NCI-H526 treated with DMSO at 0.1 percent for 48 hours (cell line): ENCODE data around the gene ESYT3.
A peak's percentile ranks its signal among the peaks of the same experiment; 100 is the strongest.

Source experiments
- DNase-seq: peaks from one replicate; lab custom pipeline; 2025; lab: John Stamatoyannopoulos, UW

Gene ESYT3, protein sequence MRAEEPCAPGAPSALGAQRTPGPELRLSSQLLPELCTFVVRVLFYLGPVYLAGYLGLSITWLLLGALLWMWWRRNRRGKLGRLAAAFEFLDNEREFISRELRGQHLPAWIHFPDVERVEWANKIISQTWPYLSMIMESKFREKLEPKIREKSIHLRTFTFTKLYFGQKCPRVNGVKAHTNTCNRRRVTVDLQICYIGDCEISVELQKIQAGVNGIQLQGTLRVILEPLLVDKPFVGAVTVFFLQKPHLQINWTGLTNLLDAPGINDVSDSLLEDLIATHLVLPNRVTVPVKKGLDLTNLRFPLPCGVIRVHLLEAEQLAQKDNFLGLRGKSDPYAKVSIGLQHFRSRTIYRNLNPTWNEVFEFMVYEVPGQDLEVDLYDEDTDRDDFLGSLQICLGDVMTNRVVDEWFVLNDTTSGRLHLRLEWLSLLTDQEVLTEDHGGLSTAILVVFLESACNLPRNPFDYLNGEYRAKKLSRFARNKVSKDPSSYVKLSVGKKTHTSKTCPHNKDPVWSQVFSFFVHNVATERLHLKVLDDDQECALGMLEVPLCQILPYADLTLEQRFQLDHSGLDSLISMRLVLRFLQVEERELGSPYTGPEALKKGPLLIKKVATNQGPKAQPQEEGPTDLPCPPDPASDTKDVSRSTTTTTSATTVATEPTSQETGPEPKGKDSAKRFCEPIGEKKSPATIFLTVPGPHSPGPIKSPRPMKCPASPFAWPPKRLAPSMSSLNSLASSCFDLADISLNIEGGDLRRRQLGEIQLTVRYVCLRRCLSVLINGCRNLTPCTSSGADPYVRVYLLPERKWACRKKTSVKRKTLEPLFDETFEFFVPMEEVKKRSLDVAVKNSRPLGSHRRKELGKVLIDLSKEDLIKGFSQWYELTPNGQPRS

DNA sequence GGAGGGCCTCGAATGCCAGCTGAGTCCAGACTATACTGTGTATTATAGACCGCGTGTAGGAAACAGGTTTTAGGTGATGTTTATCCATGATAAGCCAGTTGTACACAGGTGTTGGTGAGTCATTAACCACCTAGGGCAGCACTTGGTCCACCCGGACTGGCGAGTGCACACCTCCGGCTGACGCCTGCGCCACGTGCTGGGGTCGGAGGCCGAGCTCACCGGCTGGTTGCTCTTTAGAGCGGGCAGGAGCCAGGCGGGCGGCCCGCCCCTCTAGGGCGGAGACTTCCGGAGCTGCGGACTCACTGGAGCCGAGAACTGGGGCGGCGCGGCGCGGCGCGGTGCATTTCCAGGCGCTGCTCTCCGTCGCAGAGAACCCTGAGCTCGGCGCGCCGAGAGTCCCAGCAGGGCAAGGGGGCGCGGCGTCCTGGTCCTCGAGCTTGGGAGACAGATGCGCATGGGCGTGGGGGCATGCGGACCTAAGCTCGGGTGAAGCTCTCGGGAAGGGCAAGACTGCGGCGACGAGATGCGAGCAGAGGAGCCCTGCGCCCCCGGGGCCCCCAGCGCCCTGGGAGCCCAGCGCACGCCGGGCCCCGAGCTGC, at the start of gene ESYT3:
Gene ESYT3, plus strand, starts transcription at position 341 of the 599 bp plus-strand sequence. Its CDS starts 183 bp downstream, at position 524.
- peak; percentile 48 for DNase-seq

DNA sequence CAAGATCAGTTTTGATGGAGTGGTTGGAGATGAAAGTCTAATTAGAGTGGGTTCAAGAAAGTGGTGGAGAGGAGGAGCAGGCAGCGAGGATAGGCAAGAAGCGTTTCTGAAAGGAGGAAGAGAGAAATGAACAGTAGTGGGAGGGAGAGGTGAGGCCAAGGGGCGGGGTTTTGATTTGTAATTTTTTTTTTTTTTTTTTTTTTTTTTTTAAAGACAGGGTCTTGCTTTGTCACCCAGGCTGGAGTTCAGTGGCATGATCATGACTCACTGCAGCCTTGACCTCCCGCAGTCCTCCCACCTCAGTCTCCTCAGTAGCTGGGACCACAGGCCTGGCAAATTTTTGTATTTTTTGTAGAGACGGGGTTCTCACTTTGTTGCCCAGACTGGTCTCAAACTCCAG, 49.4 kb upstream of the ESYT3 start:
- no peak for DNase-seq

DNA sequence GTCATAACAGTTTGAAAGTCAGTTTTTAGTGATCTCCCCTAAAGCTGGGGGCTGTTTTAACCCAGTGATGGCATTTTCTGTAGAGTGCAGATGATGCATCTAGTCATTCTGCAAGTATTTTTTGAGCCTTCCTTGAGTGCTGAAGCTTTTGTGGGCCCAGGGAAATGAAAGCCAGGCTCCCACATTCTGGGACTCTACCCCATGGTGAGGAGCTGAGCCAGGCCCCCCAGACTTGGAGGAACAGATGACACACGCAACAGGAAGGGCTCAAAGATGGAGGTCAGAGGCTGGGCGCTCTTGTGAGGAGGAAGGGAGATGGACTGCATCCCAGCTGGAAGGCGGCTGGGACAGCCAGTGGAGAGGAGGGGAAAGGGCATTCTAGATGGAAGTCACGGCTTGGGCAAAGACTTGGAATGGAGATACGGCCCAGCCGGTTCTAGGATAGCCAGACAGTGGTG, 45.2 kb upstream of the ESYT3 start:
- no peak for DNase-seq

DNA sequence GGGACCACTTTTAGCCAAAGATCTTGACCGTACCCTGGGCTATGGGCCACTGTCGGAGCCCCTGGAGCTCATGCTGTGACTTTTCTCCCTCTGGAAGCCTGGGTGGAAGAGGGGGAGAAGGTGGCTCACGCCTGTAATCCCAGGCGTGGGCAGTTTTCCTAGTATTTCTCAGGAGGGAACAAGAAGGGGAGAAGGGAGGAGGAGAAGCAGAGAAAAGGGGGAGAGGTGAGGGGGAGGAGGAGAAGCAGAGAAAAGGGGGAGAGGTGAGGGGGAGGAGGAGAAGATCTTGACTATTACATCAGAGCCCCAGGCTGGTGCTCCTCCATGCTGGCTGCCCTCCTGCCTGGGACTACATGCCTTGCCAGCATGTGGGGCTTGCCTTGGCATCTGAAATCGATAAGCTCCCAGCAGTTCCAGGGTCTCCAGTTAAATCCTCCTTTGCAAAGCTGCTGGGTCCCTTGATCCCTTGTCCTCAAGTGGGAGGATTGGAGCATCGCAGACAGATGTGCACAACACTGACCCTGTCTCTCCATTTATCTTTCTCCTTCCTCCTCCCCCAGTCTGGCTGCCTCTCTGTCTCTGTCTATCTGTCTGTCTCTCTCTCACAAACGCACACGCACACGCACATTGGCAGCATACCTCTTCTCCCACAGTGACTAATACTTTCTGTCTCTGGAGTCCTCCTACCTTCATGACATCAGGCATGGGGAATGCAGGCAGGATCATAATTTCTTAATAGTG, 44.4 kb upstream of the ESYT3 start:
- DNase-seq, result no peak

DNA sequence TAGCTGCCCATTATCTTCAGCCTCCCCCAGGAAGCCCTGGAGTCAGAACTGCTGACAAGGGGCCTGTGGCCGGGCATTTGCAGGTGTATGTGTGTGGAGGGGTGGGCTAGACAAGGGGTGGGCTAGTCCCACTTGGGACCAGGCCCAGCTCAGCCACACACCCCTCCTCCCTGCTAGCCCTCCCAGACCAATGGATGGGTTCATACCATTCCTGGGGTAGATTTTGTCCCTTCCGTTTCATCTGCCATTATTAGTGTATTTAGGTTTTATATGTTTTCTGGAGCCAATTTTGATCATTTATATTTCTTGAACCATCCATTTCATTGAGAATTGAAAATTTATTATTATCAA, 43.9 kb upstream of the ESYT3 start:
- no peak for DNase-seq

DNA sequence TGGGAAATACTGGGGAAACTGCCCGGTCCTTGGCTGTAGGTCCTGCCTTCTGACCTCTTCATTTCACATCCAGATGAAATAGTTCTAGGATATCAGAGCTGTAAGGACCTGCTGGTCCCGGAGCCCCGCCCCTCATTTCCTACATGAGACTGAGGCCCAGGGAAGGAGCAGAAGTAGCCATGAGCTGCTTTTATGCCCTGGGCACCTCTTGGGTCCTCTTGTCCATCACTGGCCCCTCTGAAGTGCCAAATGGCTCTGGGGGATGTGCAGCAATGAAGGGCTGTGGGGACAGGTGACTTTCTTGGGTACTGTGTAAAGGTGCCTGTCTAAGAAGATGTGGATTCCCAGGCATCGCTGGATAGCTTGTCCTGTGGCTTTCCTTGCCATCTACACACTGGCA, 40.3 kb upstream of the ESYT3 start:
- DNase-seq, result no peak

DNA sequence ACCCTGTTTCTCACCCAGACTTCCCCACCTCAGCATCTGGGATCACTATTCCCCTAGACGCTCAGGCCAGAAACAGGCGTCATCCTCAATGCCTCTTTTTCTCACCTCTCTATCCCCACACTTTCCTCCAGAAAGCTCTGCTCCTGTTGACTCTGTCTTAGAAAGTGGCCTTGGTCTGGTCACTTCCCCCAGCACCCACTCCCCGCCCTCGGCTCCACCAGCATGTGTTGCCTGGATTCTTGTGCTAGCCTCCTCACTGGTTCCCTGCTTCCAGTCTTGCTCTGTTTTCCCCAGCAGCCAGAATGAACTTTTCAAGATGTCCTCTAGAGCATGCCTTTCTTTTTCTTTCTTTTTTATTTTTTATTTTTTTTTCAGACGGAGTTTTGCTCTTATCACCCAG, 39.7 kb upstream of the ESYT3 start:
- DNase-seq, result no peak

DNA sequence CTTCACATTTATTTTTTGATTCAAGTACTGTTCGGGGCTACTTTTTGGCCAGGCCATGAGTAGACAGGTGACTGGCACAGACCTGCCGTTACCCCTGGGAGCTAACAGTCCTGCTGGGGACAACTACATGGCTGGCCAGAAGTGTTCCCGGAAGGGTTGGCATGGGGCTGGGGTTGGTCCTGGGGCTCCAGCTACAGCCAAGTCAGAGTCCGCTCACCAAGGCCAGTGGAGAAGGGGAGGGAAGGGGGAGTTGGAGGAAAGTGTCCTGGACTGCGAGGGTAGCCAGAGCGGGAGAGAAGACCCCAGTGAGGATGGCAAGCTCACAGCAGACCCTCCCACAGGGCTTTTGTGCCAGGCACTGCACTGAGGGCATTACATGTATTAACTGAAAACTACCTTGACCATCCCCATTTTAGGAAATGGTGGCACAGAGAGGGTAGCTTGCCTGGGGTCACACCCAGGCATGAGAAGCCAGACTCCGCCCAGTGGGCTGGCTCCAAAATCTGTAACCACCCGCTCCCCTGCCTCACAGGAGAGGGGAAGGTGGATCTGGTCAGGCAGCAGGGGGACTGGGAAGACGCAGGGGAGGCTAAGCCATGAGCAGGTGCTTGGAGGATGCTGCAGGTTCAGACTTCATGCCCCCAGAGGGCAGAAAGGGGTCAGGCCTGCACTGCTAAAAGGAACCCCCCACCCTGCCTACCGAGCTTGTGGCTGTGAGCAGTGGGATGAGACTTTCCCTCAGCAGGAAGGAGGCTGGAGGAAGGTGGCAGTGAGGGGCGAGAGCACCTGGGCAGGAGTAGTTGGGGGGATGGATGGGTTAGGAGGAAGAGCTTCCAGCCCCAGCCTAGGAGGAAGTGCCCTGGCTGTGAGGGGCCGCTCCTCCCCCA, 38.3 kb upstream of the ESYT3 start:
- no peak for DNase-seq

DNA sequence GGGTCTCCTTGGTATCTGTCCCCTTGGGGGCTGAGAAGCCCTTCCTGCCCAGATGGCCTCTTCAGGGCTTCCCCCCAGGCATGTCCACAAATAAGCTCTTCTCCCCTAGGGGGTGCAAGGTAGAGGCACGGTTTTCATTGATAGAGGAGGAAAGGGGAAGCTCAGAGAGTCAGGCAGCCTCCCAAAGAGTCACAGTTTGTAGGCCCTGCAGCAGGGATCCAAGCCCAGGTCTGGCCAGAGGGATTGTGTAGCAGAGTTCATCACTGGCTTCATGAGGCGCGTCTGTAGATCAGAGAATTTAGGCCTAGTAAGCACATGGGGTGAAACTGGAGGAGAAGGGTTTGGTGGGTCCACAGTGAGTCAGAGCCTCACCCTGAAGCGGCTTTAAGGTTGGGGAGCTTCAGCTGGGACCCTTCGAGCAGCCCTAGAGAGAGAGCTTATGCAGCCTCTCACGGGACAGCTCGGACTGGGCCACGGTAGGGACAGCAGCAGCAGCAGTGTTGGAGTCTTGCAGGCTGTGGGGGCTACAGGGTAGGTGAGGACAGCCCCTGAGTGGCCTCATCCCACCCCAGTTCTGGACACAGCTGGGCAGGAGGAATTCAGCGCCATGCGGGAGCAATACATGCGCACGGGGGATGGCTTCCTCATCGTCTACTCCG, 37.5 kb upstream of the ESYT3 start:
- no peak for DNase-seq

DNA sequence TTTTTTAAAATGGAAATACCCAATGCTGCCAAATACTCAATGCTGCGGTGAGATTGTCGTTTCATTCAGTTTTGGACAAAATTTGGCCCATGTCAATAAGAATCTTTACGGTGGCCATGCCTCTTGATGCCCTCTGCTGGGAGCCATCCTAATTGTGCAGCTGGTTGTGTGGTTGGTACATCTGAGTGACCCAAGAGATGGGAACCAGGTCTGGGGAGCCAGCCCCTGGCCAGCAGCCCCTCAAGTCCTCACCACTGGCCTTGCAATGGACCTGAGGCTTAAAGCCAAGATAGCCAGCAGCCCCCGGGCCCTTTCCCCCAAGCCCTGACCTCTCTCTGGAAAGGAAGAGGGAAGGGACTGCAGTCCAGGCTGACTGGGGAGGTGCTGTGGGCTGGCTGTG, 36.4 kb upstream of the ESYT3 start:
- no peak for DNase-seq

DNA sequence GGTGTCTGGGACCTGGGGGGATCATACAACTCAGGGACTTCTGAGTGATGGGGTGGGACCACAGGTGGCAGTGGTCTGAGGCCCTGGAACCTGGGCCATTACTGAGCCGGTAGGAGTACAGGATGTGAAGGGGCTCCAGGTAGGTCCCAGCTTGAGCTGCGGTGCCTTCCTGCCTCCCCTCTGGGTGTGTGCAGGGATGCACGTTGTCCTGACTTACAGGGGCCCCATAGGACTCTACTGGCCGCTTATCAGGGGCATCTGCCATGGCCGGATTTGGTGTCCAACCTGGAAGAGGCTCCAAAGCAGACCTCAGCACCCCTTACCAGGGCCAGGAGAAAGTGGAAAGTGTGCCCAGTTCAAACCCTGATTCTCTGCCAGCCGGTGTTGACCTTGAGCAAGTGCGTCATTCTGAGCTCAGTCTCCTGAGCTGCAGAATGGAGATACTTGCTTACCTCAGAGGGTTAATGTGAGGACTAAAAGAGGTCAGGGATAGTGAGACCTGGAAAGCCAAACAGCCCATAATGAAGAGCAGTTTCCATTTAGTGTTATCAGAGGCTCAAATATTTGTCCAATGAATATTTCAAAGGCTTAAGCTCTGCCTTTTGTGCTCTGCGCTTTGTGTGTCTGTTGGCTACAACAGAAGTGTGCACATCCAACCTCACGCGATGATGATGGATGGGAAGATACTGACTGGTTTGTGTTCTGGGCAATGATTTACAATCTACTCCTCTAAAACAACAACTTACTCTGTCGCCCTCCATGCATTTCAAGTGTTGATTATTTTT, 35.4 kb upstream of the ESYT3 start:
- no peak for DNase-seq

DNA sequence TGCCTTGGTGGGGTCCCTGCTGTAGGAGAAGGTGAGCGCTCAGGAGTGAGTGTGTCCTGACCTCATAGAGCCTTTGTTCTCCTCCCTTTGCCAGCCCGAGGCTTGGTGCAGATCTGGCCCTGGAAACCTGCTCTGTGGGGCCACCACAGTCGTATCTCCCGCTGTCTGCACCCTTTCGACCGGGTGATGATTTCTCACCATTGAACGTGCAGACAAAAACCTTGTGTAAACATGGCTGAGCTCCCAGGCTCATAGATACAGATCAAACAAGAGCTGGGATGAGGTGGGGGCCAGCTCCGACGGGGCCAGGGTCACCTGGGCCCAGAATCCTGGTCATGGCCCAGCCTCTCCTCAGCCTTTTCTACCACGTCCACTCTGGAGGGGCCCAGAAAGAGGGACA, 34.6 kb upstream of the ESYT3 start:
- DNase-seq, result no peak

DNA sequence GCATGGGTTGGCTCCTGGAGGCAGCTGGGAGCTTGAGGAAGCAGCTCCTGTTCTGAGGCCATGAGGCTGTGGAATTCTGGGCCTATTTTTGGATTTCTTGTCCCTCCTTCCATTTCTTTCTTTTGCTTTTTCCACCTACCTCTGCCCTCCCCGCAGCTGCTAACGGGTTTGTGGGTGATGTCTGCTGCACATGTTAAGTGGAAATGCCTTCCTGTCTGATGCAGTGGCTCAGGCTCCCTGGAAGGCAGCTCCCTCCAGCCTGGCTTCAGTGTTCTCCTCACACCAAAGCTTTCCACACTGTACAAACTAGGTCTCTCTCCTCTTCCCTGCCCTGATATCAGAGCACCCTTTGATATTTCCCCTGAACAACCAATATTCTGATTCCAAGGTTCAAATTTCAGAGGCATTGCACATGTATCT, 33.8 kb upstream of the ESYT3 start:
- no peak for DNase-seq

DNA sequence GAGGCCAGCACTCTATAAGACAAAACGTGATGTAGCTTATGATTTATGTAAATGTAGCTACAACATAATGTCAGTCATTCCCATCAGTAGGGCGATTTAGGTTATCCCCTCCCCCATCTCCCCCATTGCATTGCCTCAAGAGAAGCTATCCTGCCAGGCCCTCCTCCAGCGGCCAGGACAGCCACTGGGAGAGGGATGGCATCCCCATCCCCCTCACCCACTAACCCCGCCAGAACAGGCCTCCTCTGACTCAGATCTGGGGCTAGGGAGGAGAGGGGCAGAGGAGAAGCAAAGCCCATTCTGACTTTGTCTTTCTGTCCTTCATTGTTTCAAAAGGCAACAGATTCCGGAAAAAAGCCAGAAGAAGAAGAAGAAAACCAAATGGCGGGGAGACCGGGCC, 32.6 kb upstream of the ESYT3 start:
- DNase-seq, result no peak

DNA sequence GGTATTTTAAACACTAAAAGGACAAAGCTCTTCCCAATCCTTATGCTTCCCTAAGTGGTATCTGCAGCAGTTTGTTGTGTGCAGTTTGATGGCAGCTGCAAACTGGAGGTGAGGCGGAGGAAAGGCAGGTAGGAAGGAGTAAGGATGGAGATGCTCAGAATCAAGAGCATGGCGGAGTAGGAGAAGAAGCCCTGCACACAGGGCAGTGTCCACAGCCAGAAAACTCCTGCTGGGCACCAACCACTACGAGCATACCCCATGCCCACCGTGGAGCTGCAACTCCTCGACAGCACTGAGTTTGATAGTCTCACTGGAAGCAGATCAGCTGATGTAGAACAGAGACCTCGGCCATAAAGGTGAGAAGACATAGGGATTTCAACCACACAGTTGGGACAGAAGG, 30.3 kb upstream of the ESYT3 start:
- DNase-seq, result no peak

DNA sequence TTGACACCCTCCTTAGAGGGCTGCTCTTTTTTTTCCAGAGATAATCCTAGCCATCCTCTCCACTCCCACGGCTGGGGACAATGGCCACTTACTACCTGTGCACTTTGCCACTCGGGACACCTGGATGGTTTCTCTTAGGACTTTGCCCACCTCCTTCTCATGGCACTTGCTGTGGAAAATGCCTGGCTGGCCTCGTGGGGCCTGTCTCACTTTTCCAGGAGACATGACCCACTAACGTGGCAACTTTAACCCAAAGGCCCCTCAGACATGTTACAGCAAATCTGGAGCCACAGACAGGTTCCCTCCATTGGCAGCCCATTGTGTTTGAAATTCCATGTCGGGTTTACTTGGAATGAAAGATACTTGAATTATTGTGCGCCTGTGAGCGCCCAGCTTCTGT, 29.4 kb upstream of the ESYT3 start:
- no peak for DNase-seq

DNA sequence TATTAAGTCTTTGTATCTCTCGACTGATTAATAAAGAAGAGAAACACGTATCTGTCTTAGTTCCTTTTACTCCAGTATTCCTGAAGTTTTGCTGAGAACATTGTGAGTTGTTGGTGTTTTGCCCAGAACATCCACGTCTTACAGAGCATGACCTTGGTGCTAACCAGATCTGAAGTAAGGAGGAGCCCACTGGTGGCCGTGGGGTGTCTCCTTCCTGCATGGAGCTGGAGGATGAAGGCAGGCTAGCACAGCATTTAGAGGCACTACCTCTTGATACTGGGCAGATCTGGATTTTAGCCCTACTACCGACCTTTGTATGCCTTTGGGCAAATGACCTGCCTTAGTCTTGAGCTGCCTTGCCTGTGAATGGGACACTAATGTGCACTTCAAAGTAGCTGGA, 28.9 kb upstream of the ESYT3 start:
- no peak for DNase-seq

DNA sequence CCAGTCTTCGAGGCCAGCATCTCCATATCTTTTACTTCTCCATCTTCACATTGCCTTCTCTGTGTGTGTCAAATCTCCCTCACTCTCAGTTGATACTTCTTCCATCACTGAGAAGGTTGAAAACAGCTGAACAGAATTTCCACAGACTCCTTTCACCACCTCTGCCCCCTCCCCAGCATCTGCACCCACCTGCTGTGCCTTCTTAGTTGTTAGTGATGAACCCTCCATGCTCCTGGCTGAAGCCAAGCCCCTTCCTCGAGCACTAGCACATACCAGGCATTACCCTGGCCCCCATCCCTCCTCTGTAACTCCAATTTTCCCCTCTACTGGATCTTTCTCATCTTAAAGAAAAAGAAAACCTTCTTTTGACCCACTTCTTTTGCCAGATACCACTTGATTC, 27.8 kb upstream of the ESYT3 start:
- no peak for DNase-seq

DNA sequence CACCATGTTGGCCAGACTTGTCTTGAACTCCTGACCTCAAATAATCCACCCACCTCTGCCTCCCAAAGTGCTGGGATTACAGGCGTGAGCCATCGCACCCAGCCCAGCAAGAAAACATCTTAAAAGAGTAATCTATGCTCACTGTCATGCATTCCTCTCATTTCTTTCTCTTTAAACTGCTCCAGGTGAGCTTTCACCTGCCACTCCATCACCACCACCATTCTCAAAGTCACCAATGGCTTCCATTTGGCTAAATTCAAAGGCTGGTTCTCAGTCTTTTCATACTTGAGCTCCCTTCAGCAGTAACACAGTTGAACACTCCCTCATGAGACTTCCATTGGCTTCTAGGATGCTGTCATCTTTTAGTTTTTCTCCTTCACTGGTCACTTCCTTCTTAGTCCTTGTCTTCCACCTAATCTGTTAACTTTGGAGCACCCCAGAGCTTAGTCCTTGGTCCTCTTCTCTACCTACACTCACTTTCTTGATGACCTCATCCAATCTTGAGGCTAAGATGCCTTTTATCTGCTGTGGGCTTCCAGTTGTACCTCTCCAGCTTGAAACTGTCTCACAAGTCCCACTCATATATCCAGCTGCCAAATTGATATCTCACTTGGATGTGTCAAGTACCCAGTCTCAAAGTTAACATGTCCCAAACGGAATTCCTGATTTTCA, 27.0 kb upstream of the ESYT3 start:
- no peak for DNase-seq
